NT2/D1 (cell line): Measurements from ENCODE around the gene PLCXD1.

Experiments used
- SUZ12 ChIP-seq: IDR thresholded peaks from 2 replicates; pipeline ENCODE4 v1.6.1; 2011; ENCODE audit not compliant: insufficient read length, insufficient read depth; ENCODE audit errors: extremely low read depth
- YY1 ChIP-seq: IDR thresholded peaks from 2 replicates; pipeline ENCODE4 v1.6.1; 2011; ENCODE audit not compliant: insufficient read length, insufficient read depth
- ZNF274 ChIP-seq: IDR thresholded peaks from 2 replicates; pipeline ENCODE4 v1.6.1; 2011; ENCODE audit warnings: mild to moderate bottlenecking, low read depth, low read length

- no peak for TF ChIP-seq YY1
- no peak for TF ChIP-seq ZNF274
- no peak for TF ChIP-seq SUZ12
These were observed 67.4 kb downstream of the PLCXD1 start for GRCh38 chrX:348461-349117.
